Astrocyte (in vitro differentiated cells and primary cell): ENCODE data around the gene KCNJ1. TPM values are rescaled to one million over a fixed set of nuclear protein-coding genes. Genes with fewer than 3 reads are reported as not detected.

ENCODE experiments used
- DNase-seq: peaks from one replicate; pipeline ENCODE4 v3.0.0-alpha.2; 2010; ENCODE audit warnings: low read depth
- FAIRE-seq: peaks from 2 replicates; lab custom pipeline; 2011; peaks lifted over from hg19 to GRCh38; lab: Jason Lieb, UNC
- H2AFZ ChIP-seq: 2 replicates; pipeline ENCODE4 v1.6.0; 2012; ENCODE audit warnings: low read depth, low read length, inconsistent platforms
- H3K27ac ChIP-seq: 2 replicates; pipeline ENCODE4 v1.5.1; 2011; ENCODE audit warnings: low read depth, low read length, inconsistent platforms
- H3K27me3 ChIP-seq: 2 replicates; pipeline ENCODE4 v1.6.0; 2011; ENCODE audit warnings: low read length, inconsistent platforms; ENCODE audit not compliant: insufficient read depth
- H3K36me3 ChIP-seq: 2 replicates; pipeline ENCODE4 v1.5.1; 2011; ENCODE audit warnings: low read length, inconsistent platforms; ENCODE audit not compliant: insufficient read depth
- H3K4me1 ChIP-seq: 2 replicates; pipeline ENCODE4 v1.5.1; 2011; ENCODE audit warnings: low read length, inconsistent platforms; ENCODE audit not compliant: insufficient read depth
- H3K4me2 ChIP-seq: 2 replicates; pipeline ENCODE4 v1.6.0; 2012; ENCODE audit warnings: low read length, inconsistent platforms
- H3K4me3 ChIP-seq: 2 replicates; pipeline ENCODE4 v1.5.1; 2011; ENCODE audit warnings: low read depth, mild to moderate bottlenecking, low read length, inconsistent platforms; ENCODE audit not compliant: insufficient read depth
- H3K79me2 ChIP-seq: 2 replicates; pipeline ENCODE4 v1.6.0; 2012; ENCODE audit warnings: mild to moderate bottlenecking, low read length, inconsistent platforms; ENCODE audit not compliant: insufficient read depth
- H3K9ac ChIP-seq: 2 replicates; pipeline ENCODE4 v1.6.0; 2012; ENCODE audit warnings: mild to moderate bottlenecking, low read length, inconsistent platforms
- H3K9me3 ChIP-seq: 2 replicates; pipeline ENCODE4 v1.5.1; 2012; ENCODE audit warnings: low read depth, mild to moderate bottlenecking, low read length, inconsistent platforms; ENCODE audit not compliant: insufficient read depth
- H4K20me1 ChIP-seq: 2 replicates; pipeline ENCODE4 v1.6.0; 2012; ENCODE audit warnings: low read length, inconsistent platforms; ENCODE audit not compliant: insufficient read depth
- H3K27ac Mint-ChIP-seq: one replicate; pipeline ENCODE4 v1.8.0; 2021; ENCODE audit warnings: mild to moderate bottlenecking, mixed read lengths; ENCODE audit not compliant: unreplicated experiment
- H3K27me3 Mint-ChIP-seq: one replicate; pipeline ENCODE4 v1.8.0; 2021; ENCODE audit warnings: low read depth, mixed read lengths; ENCODE audit not compliant: unreplicated experiment
- H3K36me3 Mint-ChIP-seq: one replicate; pipeline ENCODE4 v1.8.0; 2021; ENCODE audit warnings: low read depth, mixed read lengths; ENCODE audit not compliant: unreplicated experiment
- H3K4me1 Mint-ChIP-seq: one replicate; pipeline ENCODE4 v1.8.0; 2021; ENCODE audit warnings: low read depth, mixed read lengths; ENCODE audit not compliant: unreplicated experiment
- H3K4me3 Mint-ChIP-seq: one replicate; pipeline ENCODE4 v1.8.0; 2021; ENCODE audit warnings: mild to moderate bottlenecking, moderate library complexity, mixed read lengths; ENCODE audit not compliant: unreplicated experiment
- H3K9me3 Mint-ChIP-seq: one replicate; pipeline ENCODE4 v1.8.0; 2021; ENCODE audit warnings: mild to moderate bottlenecking, mixed read lengths; ENCODE audit not compliant: unreplicated experiment
- CTCF ChIP-seq: IDR thresholded peaks from 2 replicates; pipeline ENCODE4 v1.5.1; 2011; ENCODE audit warnings: low read depth, mild to moderate bottlenecking, inconsistent platforms, low read length, moderate library complexity; ENCODE audit not compliant: insufficient read depth
- EZH2 ChIP-seq: IDR thresholded peaks from 2 replicates; pipeline ENCODE4 v1.6.1; 2012; ENCODE audit warnings: mild to moderate bottlenecking, low read length, inconsistent platforms; ENCODE audit not compliant: insufficient read depth
- total RNA-seq: library from RNA; stranded (reverse); gene quantifications from 2 replicates; pipeline ENCODE4 v1.2.1, GENCODE V29; 2021

Gene KCNJ1
- total RNA-seq, 1 donor from 2014 or later: not detected

GRCh38 chr11:128813729-128814128 is 53.4 kb downstream of the KCNJ1 start:
- Histone ChIP-seq H4K20me1 (no peaks in the 10 kb centered on the region), H3K4me2 (no peak overlapping the region)

GRCh38 chr11:128810784-128811514 is 56.1 kb downstream of the KCNJ1 start:
- Mint-ChIP-seq H3K9me3 (no peaks in the 10 kb centered on the region), H3K4me1 (peaks cover 27% of the 10 kb centered on the region), H3K4me3 (no peak overlapping the region), H3K27me3 (no peaks in the 10 kb centered on the region), H3K27ac (no peak overlapping the region), H3K36me3 (peaks cover 11% of the 10 kb centered on the region)
- Histone ChIP-seq H3K36me3 (peaks cover 6% of the 10 kb centered on the region), H3K4me1 (peaks cover 22% of the 10 kb centered on the region), H3K4me2 (no peak overlapping the region), H3K4me3 (no peak overlapping the region), H3K9ac (no peak overlapping the region), H3K9me3 (no peaks in the 10 kb centered on the region), H3K79me2 (no peaks in the 10 kb centered on the region), H3K27me3 (no peaks in the 10 kb centered on the region), H4K20me1 (no peaks in the 10 kb centered on the region), H2AFZ (no peak overlapping the region), H3K27ac (no peak overlapping the region)
- no peak for FAIRE-seq
- TF ChIP-seq EZH2 (no peak), CTCF (no peak)
- DNase-seq: no peak

More at GRCh38 chr11:128813729-128814128, 53.4 kb downstream of the KCNJ1 start:
- Mint-ChIP-seq H3K4me1 (peaks cover 14% of the 10 kb centered on the region), H3K27ac (no peak overlapping the region), H3K36me3 (peaks cover 10% of the 10 kb centered on the region), H3K27me3 (no peaks in the 10 kb centered on the region), H3K9me3 (no peaks in the 10 kb centered on the region), H3K4me3 (no peak overlapping the region)
- Histone ChIP-seq H3K27me3 (no peaks in the 10 kb centered on the region), H3K9me3 (no peaks in the 10 kb centered on the region), H3K4me1 (peaks cover 4% of the 10 kb centered on the region), H3K36me3 (peaks cover 6% of the 10 kb centered on the region), H3K79me2 (no peaks in the 10 kb centered on the region), H3K4me3 (no peak overlapping the region), H3K9ac (no peak overlapping the region), H3K27ac (no peak overlapping the region), H2AFZ (no peak overlapping the region)
- TF ChIP-seq EZH2: no peak
- TF ChIP-seq CTCF: no peak
- FAIRE-seq (no peak), DNase-seq (no peak)

GRCh38 chr11:128809128-128809527 is 58.0 kb downstream of the KCNJ1 start:
- Histone ChIP-seq H3K79me2 (no peaks in the 10 kb centered on the region), H4K20me1 (no peaks in the 10 kb centered on the region), H2AFZ (no peak overlapping the region), H3K36me3 (peaks cover 6% of the 10 kb centered on the region), H3K9ac (no peak overlapping the region), H3K4me2 (no peak overlapping the region), H3K4me3 (no peak overlapping the region), H3K27ac (no peak overlapping the region), H3K9me3 (no peaks in the 10 kb centered on the region), H3K4me1 (peaks cover 23% of the 10 kb centered on the region), H3K27me3 (no peaks in the 10 kb centered on the region)
- Mint-ChIP-seq H3K4me3 (no peak overlapping the region), H3K4me1 (peaks cover 27% of the 10 kb centered on the region), H3K9me3 (no peaks in the 10 kb centered on the region), H3K27me3 (no peaks in the 10 kb centered on the region), H3K36me3 (peaks cover 11% of the 10 kb centered on the region), H3K27ac (no peak overlapping the region)
- FAIRE-seq: no peak
- no peak for DNase-seq
- no peak for TF ChIP-seq CTCF
- no peak for TF ChIP-seq EZH2
